ENCODE data around the gene NECTIN3. TPM values are rescaled to one million over a fixed set of nuclear protein-coding genes. Genes with fewer than 3 reads are reported as not detected.
A peak's percentile ranks its signal among the peaks of the same experiment; 100 is the strongest.

The NECTIN3 gene
- total RNA-seq, 1 experiment from 2014 or later = 53.7 TPM

DNA sequence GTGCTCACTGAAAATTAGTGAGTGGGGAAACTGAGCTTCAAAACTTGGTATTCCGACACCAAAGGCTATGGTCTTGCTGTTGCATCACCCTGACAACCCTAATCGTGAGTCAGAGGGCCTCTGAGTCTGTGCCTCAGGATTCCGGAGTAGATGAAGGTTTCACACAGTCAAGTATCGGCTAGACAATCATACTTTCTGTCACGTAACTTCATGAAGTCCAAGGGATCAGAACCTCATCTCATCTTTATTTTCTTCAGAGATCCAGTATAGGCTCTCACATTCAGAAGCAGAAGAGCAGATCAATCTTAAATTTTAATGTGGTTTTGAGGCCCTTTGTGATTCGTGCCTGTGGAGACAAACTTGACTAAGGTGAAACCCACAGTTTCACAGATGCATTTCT lies 26.1 kb upstream of the NECTIN3 start:
- Histone ChIP-seq H3K23ac (ENCODE audit: insufficient read length, low read depth, low read length) (no peak overlapping the region), H3K4me2 (ENCODE audit: insufficient read depth, insufficient read length, low read length) (no peak overlapping the region), H4K20me1 (ENCODE audit: control insufficient read depth, insufficient read depth, insufficient read length) (no peaks in the 10 kb centered on the region), H3K79me2 (ENCODE audit: insufficient read depth, low read length) (no peaks in the 10 kb centered on the region), H3K9ac (ENCODE audit: extremely low read depth, insufficient read length, low read length) (no peak overlapping the region), H3K14ac (ENCODE audit: insufficient read depth, low read length) (no peak overlapping the region), H2BK12ac (ENCODE audit: insufficient read length, low read depth, low read length) (no peak overlapping the region), H2BK120ac (ENCODE audit: low read depth, low read length, poor library complexity, severe bottlenecking) (peak overlapping the region; percentile 86), H3K18ac (ENCODE audit: insufficient read length, low read depth, low read length) (no peak overlapping the region), H2BK5ac (ENCODE audit: insufficient read length, low read length) (peak overlapping the region; percentile 19), H3K23me2 (ENCODE audit: insufficient read length, low read depth, low read length, poor library complexity, severe bottlenecking) (no peaks in the 10 kb centered on the region), H3K27ac (ENCODE audit: insufficient read length, low read depth, low read length) (no peak overlapping the region), H3T11ph (ENCODE audit: low read length) (no peak overlapping the region), H4K8ac (replicated peaks; ENCODE audit: insufficient read length, low read depth, low read length) (no peak overlapping the region), H3K27me3 (ENCODE audit: insufficient read depth, low read length) (no peaks in the 10 kb centered on the region), H2BK15ac (ENCODE audit: low read depth, low read length) (no peak overlapping the region), H4K91ac (ENCODE audit: insufficient read length, low read depth, low read length) (no peak overlapping the region), H3K4ac (ENCODE audit: low read depth, low read length) (no peak overlapping the region), H3K56ac (ENCODE audit: insufficient read length, low read depth, low read length) (no peak overlapping the region), H3K79me1 (ENCODE audit: insufficient read depth, low read depth, low read length, poor library complexity, severe bottlenecking) (no peaks in the 10 kb centered on the region), H2BK20ac (ENCODE audit: low read depth, low read length, poor library complexity, severe bottlenecking) (no peak overlapping the region), H3K4me1 (ENCODE audit: insufficient read depth, low read length) (peaks cover 2% of the 10 kb centered on the region; the same call in 1 of the 2 replicates), H4K5ac (ENCODE audit: insufficient read length, low read depth, low read length) (no peak overlapping the region), H2AK5ac (ENCODE audit: insufficient read length, low read length) (no peak overlapping the region), H3K9me3 (ENCODE audit: control insufficient read depth, low read depth, low read length) (no peaks in the 10 kb centered on the region), H2AFZ (ENCODE audit: low read length) (no peak overlapping the region)
- no peak for DNase-seq
- Mint-ChIP-seq H3K27ac (peak overlapping the region; percentile 72 to 95 (median 94); a peak in 6 of 7 replicates), H3K27me3 (ENCODE audit: low read depth) (no peaks in the 10 kb centered on the region), H3K4me1 (peaks cover 35 to 42% of the 10 kb centered on the region in 2 experiments), H3K36me3 (ENCODE audit: insufficient read depth in 1 of 3, low read depth in 3 of 3) (peaks cover 30 to 41% (median 30%) of the 10 kb centered on the region in 3 experiments), H3K4me3 (no peak overlapping the region), H3K9me3 (peaks cover 32 to 33% of the 10 kb centered on the region in 2 experiments)
- TF ChIP-seq, protein P1, sequence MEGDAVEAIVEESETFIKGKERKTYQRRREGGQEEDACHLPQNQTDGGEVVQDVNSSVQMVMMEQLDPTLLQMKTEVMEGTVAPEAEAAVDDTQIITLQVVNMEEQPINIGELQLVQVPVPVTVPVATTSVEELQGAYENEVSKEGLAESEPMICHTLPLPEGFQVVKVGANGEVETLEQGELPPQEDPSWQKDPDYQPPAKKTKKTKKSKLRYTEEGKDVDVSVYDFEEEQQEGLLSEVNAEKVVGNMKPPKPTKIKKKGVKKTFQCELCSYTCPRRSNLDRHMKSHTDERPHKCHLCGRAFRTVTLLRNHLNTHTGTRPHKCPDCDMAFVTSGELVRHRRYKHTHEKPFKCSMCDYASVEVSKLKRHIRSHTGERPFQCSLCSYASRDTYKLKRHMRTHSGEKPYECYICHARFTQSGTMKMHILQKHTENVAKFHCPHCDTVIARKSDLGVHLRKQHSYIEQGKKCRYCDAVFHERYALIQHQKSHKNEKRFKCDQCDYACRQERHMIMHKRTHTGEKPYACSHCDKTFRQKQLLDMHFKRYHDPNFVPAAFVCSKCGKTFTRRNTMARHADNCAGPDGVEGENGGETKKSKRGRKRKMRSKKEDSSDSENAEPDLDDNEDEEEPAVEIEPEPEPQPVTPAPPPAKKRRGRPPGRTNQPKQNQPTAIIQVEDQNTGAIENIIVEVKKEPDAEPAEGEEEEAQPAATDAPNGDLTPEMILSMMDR (conservative IDR thresholded peaks at IDR 0.05) = no peak
- WGBS (ENCODE audit: extremely low coverage, insufficient read length, low lambda C conversion rate) = no CpG with 5 or more reads among the region's 6 CpGs
